Endothelial cell of umbilical vein (primary cell): ENCODE data around the gene DIDO1. TPM values are rescaled to one million over a fixed set of nuclear protein-coding genes. Genes with fewer than 3 reads are reported as not detected.

Experiments used
- Bru-seq: library from RNA; stranded (reverse); fragments of 400-500 nt; gene quantifications from one replicate; lab custom pipeline; 2021; lab: Mats Ljungman, UMichigan
- BruChase-seq, 2 experiments: library from RNA; stranded (reverse); fragments of 400-500 nt; gene quantifications; one replicate each; lab custom pipeline; 2021; lab: Mats Ljungman, UMichigan
- BruUV-seq: library from RNA; stranded (reverse); fragments of 400-500 nt; replicated peaks from 2 replicates; lab custom pipeline; 2021; lab: Mats Ljungman, UMichigan
- CTCF ChIA-PET: fragments of 300-600, 350-600 bp; sonication (Branson Sonifier 250); formaldehyde crosslinking; loops from one replicate; lab custom pipeline; 2021; ENCODE audit warnings: antibody characterized with exemption, inconsistent platforms; lab: Charles Lee
- POLR2A ChIA-PET: fragments of 300-600, 350-600 bp; sonication (Branson Sonifier 250); formaldehyde crosslinking; loops from one replicate; lab custom pipeline; 2021; ENCODE audit warnings: antibody characterized with exemption, inconsistent platforms; lab: Charles Lee
- DNase-seq: peaks from one replicate; pipeline ENCODE4 v3.0.0-alpha.2; 2011; ENCODE audit warnings: low read depth, low spot score
- FAIRE-seq: peaks from 2 replicates; lab custom pipeline; 2011; peaks lifted over from hg19 to GRCh38; lab: Jason Lieb, UNC
- H2AFZ ChIP-seq: 2 replicates; pipeline ENCODE4 v1.6.0; 2012; ENCODE audit warnings: low read depth, low read length, control low read depth, inconsistent platforms
- H3K27ac ChIP-seq: 2 replicates; pipeline ENCODE4 v1.5.1; 2011; ENCODE audit warnings: low read depth, mild to moderate bottlenecking, control low read depth, low read length, moderate library complexity; ENCODE audit not compliant: insufficient read depth
- H3K27me3 ChIP-seq, 2 experiments: 2 replicates each; pipeline versions ENCODE4 v1.6.0 to v1.6.1; 2011; ENCODE audit warnings: low read length in 2 of 2, mixed read lengths in 1 of 2; ENCODE audit not compliant: control insufficient read depth in 2 of 2, insufficient read depth in 2 of 2
- H3K36me3 ChIP-seq, 2 experiments: 2 replicates in 1 of 2; 3 replicates in 1 of 2; pipeline ENCODE4 v1.5.1; 2011; ENCODE audit warnings: low read length in 2 of 2, mild to moderate bottlenecking in 1 of 2, moderate library complexity in 1 of 2; ENCODE audit not compliant: control insufficient read depth in 2 of 2, insufficient read depth in 2 of 2; ENCODE audit errors: extremely low read depth in 1 of 2
- H3K4me1 ChIP-seq: 3 replicates; pipeline ENCODE4 v1.5.1; 2011; ENCODE audit warnings: mild to moderate bottlenecking, low read length; ENCODE audit not compliant: control insufficient read depth, insufficient read depth; ENCODE audit errors: extremely low read depth
- H3K4me2 ChIP-seq: 2 replicates; pipeline ENCODE4 v1.6.1; 2011; ENCODE audit warnings: low read length, control low read depth, mixed read lengths; ENCODE audit not compliant: insufficient read depth
- H3K4me3 ChIP-seq, 3 experiments: fragments of 200-600 bp in 1 of 3; sonication (generic), shearing (Covaris generic) in 1 of 3; replicated peaks in 1 of 3; 2 replicates each; pipeline ENCODE4 v1.5.1; 2011 to 2016; ENCODE audit warnings: control low read depth in 3 of 3, low read length in 3 of 3, mild to moderate bottlenecking in 2 of 3, inconsistent platforms in 1 of 3, low read depth in 1 of 3, moderate library complexity in 1 of 3; ENCODE audit not compliant: insufficient read depth in 1 of 3
- H3K79me2 ChIP-seq: 2 replicates; pipeline ENCODE4 v1.6.0; 2012; ENCODE audit warnings: low read length, inconsistent platforms; ENCODE audit not compliant: control insufficient read depth, insufficient read depth
- H3K9ac ChIP-seq: replicated peaks from 2 replicates; pipeline ENCODE3; 2011; ENCODE audit warnings: low read length, control low read depth; ENCODE audit not compliant: insufficient read depth; ENCODE audit errors: extremely low read depth
- H3K9me1 ChIP-seq: replicated peaks from 3 replicates; pipeline ENCODE4 v1.6.0; 2011; ENCODE audit warnings: mild to moderate bottlenecking, low read length; ENCODE audit not compliant: control insufficient read depth, insufficient read depth; ENCODE audit errors: extremely low read depth
- H3K9me3 ChIP-seq: replicated peaks from 2 replicates; pipeline ENCODE4 v1.5.1; 2012; ENCODE audit warnings: low read length, inconsistent platforms; ENCODE audit not compliant: control insufficient read depth, insufficient read depth
- H4K20me1 ChIP-seq: replicated peaks from 2 replicates; pipeline ENCODE3; 2011; ENCODE audit warnings: mild to moderate bottlenecking, low read length; ENCODE audit not compliant: control insufficient read depth, insufficient read depth; ENCODE audit errors: extremely low read depth
- EZH2 ChIP-seq: IDR thresholded peaks from 2 replicates; pipeline ENCODE4 v1.6.1; 2012; ENCODE audit warnings: borderline replicate concordance, low read depth, mild to moderate bottlenecking, moderate library complexity, low read length, inconsistent platforms; ENCODE audit not compliant: severe bottlenecking
- GATA2 ChIP-seq: IDR thresholded peaks from 2 replicates; pipeline ENCODE4 v1.7.0; 2011; ENCODE audit warnings: low read depth, mild to moderate bottlenecking, moderate library complexity, mixed read lengths, low read length; ENCODE audit not compliant: insufficient read length, insufficient read depth
- JUN ChIP-seq: IDR thresholded peaks from 2 replicates; pipeline ENCODE4 v1.6.1; 2011; ENCODE audit warnings: borderline replicate concordance, low read depth; ENCODE audit not compliant: insufficient read length, insufficient read depth
- MYC ChIP-seq: IDR thresholded peaks from one replicate; pipeline ENCODE4 v1.6.1; 2011; ENCODE audit warnings: mild to moderate bottlenecking, low read depth, low read length
- POLR2A ChIP-seq: IDR thresholded peaks from 2 replicates; pipeline ENCODE4 v1.6.1; 2012; ENCODE audit warnings: low read depth, mild to moderate bottlenecking, control low read depth, low read length
- POLR2AphosphoS5 ChIP-seq: IDR thresholded peaks from 2 replicates; pipeline ENCODE4 v1.6.1; 2012; ENCODE audit warnings: low read depth, mild to moderate bottlenecking, control low read depth, low read length, moderate library complexity; ENCODE audit not compliant: insufficient read depth
- dilution Hi-C: fragments of 300-500 bp; cut with MboI; formaldehyde crosslinking; loops from one replicate; pipeline ENCODE4 v1.15.0; 2019; ENCODE audit warnings: low sequenced_read_pairs; ENCODE audit not compliant: extremely low pct_ligation_motif_present
- intact Hi-C: fragments of 100-400 bp; cut with micrococcal nuclease; formaldehyde crosslinking; loops from one replicate; pipeline ENCODE4 v1.10.0; 2022
- long read RNA-seq: library from polyadenylated mRNA; stranded (forward); transcript quantifications from one replicate; pipeline ENCODE4 v2.0.0, GENCODE V29; 2021
- polyA minus RNA-seq, 3 experiments: library from RNA; depleted of rRNA, polyadenylated mRNA; stranded (reverse); fragments of >200 nt; gene quantifications; 1 replicate in 1 of 3; 2 replicates in 2 of 3; pipeline ENCODE4 v1.2.3, GENCODE V29; 2011
- polyA plus RNA-seq, 4 experiments: library from polyadenylated mRNA; depleted of rRNA in 3 of 4; stranded (reverse) in 3 of 4; unstranded in 1 of 4; fragments of >200 nt; gene quantifications; 2 replicates each; pipeline versions ENCODE4 v1.2.1 to v1.2.3, GENCODE V29; 2011 to 2012; ENCODE audit warnings: missing spikeins in 1 of 4
- total RNA-seq: library from RNA; stranded (reverse); gene quantifications from 2 replicates; pipeline ENCODE4 v1.2.3, GENCODE V29; 2021
- TF ChIP-seq, protein P1 (sequence below): IDR thresholded peaks from 2 replicates; pipeline ENCODE4 v1.6.1; 2011; ENCODE audit not compliant: insufficient read depth, insufficient read length
- TF ChIP-seq, protein P2 (sequence below), 2 donors: IDR thresholded peaks; 1 replicate in 1 of 2; 2 replicates in 1 of 2; pipeline ENCODE4 v1.5.1; 2011; ENCODE audit warnings: low read length in 2 of 2, mild to moderate bottlenecking in 2 of 2, moderate library complexity in 2 of 2, control low read depth in 1 of 2, inconsistent platforms in 1 of 2, low read depth in 1 of 2; ENCODE audit not compliant: insufficient read depth in 1 of 2; ENCODE audit errors: extremely low read depth in 1 of 2

Gene DIDO1
- total RNA-seq (46.6 and 51.2 TPM in 2 replicates), polyA plus RNA-seq (20.7 and 22.1 TPM in 2 replicates), polyA minus RNA-seq (42.9 and 45.1 TPM in 2 replicates), Bru-seq, nascent RNA (percentile 91 among the genes with signal in this experiment), BruChase-seq, experiment 1, labeled RNA remaining after a 6-hour chase (percentile 84 among the genes with signal in this experiment), BruChase-seq, experiment 2, labeled RNA remaining after a 2-hour chase (percentile 95 among the genes with signal in this experiment)
- 14.2 and 14.6 TPM in 2 replicates for polyA plus RNA-seq (2011; cell fraction: cytosol; rRNA removed)
- polyA plus RNA-seq (2011; cell fraction: nucleus; rRNA removed): 82.8 and 101 TPM in 2 replicates
- polyA plus RNA-seq (2012): 22.4 and 23.8 TPM in 2 replicates
- polyA minus RNA-seq (2011; cell fraction: cytosol; rRNA and poly(A)+ RNA removed): 12.6 TPM
- polyA minus RNA-seq (2011; cell fraction: nucleus; rRNA and poly(A)+ RNA removed): 61.9 and 66.0 TPM in 2 replicates
- long read RNA-seq, full-length matches to known transcripts: 9 of 48 reads
- long read RNA-seq, partial matches to known transcripts: 16 of 48 reads
- long read RNA-seq, other reads (novel, unspliced or antisense): 23 of 48 reads

DNA sequence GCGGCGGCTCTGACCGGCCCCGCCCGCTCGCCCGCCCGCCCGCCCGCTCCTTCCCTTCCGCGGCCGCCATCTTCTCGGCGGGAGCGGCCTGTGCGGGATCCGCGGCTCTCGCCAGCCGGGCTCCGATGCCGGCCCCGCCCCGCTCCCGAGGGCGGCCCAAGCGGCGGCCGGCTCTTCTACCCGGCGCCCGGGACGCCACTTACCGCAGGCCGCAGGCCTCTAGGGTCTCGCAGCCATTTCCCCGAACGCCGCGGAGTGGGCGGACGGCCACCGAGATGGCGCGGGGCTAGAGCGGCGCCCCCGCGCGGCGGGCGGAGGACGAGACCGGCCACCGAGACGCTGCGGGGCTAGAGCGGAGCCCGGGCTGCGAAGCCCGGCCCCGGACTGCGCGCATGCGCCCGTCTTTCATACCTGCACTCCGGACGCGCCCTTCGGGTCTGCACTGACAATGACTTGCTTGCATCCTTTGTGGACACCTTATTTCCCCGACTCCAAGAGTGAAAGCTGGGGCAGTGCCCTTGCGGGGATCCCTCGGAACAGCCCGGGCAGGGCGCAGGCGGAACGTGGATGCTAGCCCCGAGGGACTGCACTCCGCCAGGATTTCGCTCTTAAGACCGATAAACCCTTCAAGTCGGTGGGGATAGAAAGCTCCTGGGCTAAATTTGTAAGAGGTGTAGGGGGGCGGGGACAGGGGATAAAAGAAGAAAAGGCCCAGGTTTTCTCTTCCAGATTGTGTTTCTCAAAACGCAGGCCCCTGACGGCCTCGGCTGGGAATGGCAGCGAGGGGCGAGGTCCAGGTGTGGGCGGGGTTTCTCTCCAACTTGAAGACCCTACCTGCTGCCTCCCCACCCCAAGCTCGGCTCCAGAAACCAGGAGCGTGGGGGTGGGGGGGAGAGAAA lies at the start of gene DIDO1:
Gene DIDO1 (minus strand): TSS at position 277 of the 899 bp plus-strand sequence.
- DNase-seq: peak; percentile 82
- dilution Hi-C loops: no loop called here
- H3K9me1 ChIP-seq: no peaks in the 10 kb centered on the region
- CTCF ChIA-PET: interaction anchor here (1.1 to 1.8 kb wide), 3 partner anchors 8 to 46 kb away, joined by 3 to 5 read pairs (median 3); partner anchors contain the start of gene GID8
- H3K9me3 ChIP-seq: no peaks in the 10 kb centered on the region
- peaks cover 53% of the 10 kb centered on the region for H3K4me1 ChIP-seq
- H3K9ac ChIP-seq: peak within 1 kb of the TSS; percentile 83
- H3K27ac ChIP-seq: peak within 1 kb of the TSS; percentile 58
- TF ChIP-seq EZH2: no peak
- TF ChIP-seq, protein P1, sequence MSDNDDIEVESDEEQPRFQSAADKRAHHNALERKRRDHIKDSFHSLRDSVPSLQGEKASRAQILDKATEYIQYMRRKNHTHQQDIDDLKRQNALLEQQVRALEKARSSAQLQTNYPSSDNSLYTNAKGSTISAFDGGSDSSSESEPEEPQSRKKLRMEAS: no peak
- peak; percentile 71 for TF ChIP-seq POLR2AphosphoS5
- no peak for TF ChIP-seq JUN
- no peak for TF ChIP-seq MYC
- no peak for TF ChIP-seq GATA2
- no peak for TF ChIP-seq POLR2A
- TF ChIP-seq, protein P2, sequence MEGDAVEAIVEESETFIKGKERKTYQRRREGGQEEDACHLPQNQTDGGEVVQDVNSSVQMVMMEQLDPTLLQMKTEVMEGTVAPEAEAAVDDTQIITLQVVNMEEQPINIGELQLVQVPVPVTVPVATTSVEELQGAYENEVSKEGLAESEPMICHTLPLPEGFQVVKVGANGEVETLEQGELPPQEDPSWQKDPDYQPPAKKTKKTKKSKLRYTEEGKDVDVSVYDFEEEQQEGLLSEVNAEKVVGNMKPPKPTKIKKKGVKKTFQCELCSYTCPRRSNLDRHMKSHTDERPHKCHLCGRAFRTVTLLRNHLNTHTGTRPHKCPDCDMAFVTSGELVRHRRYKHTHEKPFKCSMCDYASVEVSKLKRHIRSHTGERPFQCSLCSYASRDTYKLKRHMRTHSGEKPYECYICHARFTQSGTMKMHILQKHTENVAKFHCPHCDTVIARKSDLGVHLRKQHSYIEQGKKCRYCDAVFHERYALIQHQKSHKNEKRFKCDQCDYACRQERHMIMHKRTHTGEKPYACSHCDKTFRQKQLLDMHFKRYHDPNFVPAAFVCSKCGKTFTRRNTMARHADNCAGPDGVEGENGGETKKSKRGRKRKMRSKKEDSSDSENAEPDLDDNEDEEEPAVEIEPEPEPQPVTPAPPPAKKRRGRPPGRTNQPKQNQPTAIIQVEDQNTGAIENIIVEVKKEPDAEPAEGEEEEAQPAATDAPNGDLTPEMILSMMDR (IDR thresholded peaks at IDR 0.05; ENCODE audit: extremely low read depth in 1 of 2, insufficient read depth in 1 of 2, low read depth in 1 of 2, low read length in 2 of 2): peak; percentile 48 to 73
- intact Hi-C loops: no loop called here
- H2AFZ ChIP-seq: peak within 1 kb of the TSS; percentile 66
- POLR2A ChIA-PET: no interaction called here
- peak within 1 kb of the TSS; percentile 71 to 96 (median 74) for H3K4me3 ChIP-seq
- peaks cover 94% of the 10 kb centered on the region for H3K79me2 ChIP-seq
- no peaks in the 10 kb centered on the region for H3K27me3 ChIP-seq
- H3K4me2 ChIP-seq: peak within 1 kb of the TSS; percentile 84
- BruUV-seq: no TSS peak
- H3K36me3 ChIP-seq: no peaks in the 10 kb centered on the region
- peak; percentile 86 for FAIRE-seq
- peaks cover 6% of the 10 kb centered on the region for H4K20me1 ChIP-seq
